Measurements from ENCODE around the gene SMG5.
"Not testable (repeated sequence)": the region's sequence is repeated elsewhere in the genome, so short reads cannot be mapped to it uniquely, and the experiment has no call there.

The SMG5 gene, protein sequence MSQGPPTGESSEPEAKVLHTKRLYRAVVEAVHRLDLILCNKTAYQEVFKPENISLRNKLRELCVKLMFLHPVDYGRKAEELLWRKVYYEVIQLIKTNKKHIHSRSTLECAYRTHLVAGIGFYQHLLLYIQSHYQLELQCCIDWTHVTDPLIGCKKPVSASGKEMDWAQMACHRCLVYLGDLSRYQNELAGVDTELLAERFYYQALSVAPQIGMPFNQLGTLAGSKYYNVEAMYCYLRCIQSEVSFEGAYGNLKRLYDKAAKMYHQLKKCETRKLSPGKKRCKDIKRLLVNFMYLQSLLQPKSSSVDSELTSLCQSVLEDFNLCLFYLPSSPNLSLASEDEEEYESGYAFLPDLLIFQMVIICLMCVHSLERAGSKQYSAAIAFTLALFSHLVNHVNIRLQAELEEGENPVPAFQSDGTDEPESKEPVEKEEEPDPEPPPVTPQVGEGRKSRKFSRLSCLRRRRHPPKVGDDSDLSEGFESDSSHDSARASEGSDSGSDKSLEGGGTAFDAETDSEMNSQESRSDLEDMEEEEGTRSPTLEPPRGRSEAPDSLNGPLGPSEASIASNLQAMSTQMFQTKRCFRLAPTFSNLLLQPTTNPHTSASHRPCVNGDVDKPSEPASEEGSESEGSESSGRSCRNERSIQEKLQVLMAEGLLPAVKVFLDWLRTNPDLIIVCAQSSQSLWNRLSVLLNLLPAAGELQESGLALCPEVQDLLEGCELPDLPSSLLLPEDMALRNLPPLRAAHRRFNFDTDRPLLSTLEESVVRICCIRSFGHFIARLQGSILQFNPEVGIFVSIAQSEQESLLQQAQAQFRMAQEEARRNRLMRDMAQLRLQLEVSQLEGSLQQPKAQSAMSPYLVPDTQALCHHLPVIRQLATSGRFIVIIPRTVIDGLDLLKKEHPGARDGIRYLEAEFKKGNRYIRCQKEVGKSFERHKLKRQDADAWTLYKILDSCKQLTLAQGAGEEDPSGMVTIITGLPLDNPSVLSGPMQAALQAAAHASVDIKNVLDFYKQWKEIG

DNA sequence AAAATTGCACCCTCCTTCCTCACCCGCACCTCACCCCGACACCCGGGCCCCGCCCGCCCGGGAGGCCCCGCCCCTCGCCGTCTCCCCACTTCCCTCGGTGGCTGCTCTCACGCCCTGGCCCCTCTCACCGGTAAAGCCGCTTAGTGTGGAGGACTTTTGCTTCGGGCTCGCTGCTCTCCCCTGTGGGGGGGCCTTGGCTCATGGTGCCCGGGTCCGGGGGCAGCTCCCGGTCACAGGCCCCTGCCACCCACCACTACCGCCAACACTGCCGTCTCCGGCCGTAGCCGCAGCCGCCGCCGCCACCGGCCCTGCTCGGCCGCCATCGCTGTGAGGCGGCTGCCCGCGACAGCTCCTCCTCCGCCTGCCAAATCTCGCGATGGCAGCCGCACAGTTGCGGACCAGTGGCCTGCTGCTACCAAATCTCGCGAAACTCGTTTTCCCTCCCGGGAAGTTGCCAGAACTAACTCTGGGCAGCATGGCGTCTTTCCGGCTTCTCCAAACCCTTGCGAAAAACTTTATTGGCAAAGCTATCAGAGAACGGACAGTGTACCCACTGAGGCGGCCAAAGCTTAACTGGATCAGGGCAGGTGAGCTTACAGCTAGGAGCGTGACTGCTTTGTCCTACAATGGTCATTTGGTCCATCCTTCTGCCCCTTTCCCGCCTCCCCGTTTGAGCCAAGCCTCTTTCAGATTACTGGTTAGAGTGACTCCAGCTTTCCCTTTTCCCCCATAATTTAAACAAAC, at the start of gene SMG5:
Gene SMG5, minus strand, starts transcription at position 347 of the 744 bp plus-strand sequence. Its CDS starts 145 bp downstream, at position 202.
- DNase-seq (ENCODE audit: low spot score): peak; percentile 96

DNA sequence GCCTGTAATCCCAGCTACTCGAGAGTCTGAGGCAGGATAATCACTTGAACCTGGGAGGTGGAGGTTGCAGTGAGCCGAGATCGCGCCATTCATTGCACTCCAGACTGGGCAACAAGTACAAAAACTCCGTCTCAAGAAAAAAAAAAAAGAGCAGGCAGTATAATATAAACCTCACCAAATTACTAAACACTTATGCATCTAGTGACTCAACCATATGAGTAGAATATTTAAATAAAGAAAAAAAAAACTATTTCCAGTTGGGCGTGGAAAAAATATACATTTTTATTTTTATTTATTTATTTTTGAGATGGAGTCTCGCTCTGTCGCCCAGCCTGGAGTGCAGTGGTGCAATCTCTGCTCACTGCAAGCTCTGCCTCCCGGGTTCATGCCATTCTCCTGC, 40.6 kb upstream of the SMG5 start:
- DNase-seq (ENCODE audit: low spot score): not testable (repeated sequence)

GRCh38 chr1:156320560-156320959, 37.9 kb upstream of the SMG5 start:
- no peak for DNase-seq (ENCODE audit: low spot score)

DNA sequence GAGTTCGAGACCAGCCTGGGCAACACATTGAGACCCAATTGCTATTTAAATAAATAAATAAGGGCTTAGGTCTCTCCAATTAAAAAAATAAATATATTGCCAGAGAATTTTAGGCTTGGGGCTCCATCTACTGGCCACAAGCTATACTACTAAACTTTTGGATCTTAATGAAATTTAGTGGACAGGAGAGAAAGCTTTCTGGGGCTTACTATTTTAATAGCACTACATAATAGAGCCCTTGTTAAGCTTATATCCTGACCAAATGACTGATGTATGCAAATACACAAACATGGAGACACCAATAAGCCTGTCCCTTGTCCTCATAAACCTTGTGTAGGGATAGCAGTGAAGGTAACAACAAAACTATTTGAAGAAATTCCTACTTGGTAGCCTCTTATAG, 37.0 kb upstream of the SMG5 start:
- DNase-seq (ENCODE audit: low spot score): peak; percentile 34

- no peak for DNase-seq (ENCODE audit: low spot score)
These were observed 34.3 kb upstream of the SMG5 start for GRCh38 chr1:156316909-156317308.

DNA sequence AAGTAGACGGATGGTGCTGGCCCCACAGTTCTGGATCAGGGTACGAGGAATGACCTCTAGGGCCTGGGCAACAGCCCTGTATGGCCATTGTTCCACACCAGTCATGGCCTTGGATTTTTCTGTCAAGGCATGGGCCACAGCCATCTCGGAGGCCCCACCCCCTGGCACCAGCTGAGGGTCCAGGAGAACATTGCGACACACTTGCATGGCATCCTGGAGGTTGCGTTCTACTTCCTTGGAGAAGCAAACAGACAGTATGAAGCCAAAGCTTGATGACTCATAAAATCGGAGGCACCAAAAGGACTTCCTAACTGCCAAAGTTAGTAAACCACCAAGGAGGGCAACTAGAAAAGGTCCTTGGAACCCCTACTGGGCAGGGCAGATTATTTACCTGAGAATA, 28.3 kb upstream of the SMG5 start:
- DNase-seq (ENCODE audit: low spot score): peak; percentile 33

GRCh38 chr1:156308078-156308477, 25.5 kb upstream of the SMG5 start:
- DNase-seq (ENCODE audit: low spot score): peak; percentile 39

GRCh38 chr1:156305215-156305614, 22.6 kb upstream of the SMG5 start:
- DNase-seq (ENCODE audit: low spot score): no peak

DNA sequence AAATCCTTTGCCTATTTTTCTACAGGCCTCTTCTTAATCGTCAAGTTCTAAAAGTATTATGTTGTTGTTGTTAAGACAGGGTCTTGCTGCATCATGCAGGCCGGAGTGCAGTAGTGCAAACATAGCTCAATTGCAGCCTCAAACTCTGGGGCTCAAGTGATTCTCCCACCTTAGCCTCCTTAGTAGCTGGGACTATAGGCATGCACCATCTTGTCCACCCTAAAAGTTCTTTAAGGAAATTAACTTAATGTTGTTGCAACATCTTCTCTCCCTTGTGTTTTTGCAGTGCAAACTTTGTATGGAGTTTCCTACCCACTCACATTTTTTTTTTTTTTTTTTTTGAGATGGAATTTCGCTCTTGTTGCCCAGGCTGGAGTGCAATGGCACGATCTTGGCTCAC, 20.6 kb upstream of the SMG5 start:
- no peak for DNase-seq (ENCODE audit: low spot score)

DNA sequence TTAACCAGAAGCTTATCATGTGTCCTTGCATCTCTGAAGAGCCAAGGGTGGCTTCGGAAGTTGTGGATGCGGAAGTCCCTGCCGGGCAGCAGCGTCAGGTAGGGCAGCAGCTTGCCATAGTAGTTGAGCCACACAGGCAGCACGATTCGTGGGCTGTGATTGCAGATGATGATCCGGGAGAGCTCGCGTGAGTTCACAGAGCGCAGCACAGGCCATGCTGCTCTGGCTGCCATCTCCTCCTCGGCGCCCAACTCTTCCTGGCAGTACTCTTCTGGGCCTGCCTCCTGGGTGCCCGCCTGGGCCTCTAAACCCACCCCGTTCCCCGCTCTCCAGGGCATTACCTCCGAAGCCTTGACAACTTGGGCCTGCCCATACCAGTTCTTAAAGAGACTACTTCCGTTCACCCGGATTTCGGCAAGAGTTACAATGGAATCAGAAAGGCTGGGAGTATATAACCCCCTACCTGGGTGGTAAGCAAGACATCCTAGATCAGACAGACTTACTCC, 16.3 kb upstream of the SMG5 start, which contains the start of gene VHLL:
Gene VHLL, minus strand, starts transcription at position 456 of the 506 bp plus-strand sequence. Its CDS starts 118 bp downstream, at position 338.
- DNase-seq (ENCODE audit: low spot score): no peak

GRCh38 chr1:156295391-156295947, 12.8 kb upstream of the SMG5 start, which contains the start of gene GLMP:
TSS of gene GLMP (minus strand) at chr1:156295679. CDS start at chr1:156295645, 34 bp downstream.
- peak; percentile 81 for DNase-seq (ENCODE audit: low spot score)

- no peak for DNase-seq (ENCODE audit: low spot score)
These were observed 11.3 kb upstream of the SMG5 start for GRCh38 chr1:156293895-156294294.

- no peak for DNase-seq (ENCODE audit: low spot score)
These were observed 10.4 kb upstream of the SMG5 start for GRCh38 chr1:156293098-156293434.

GRCh38 chr1:156291226-156292061, 8.8 kb upstream of the SMG5 start:
- DNase-seq (ENCODE audit: low spot score): peak; percentile 98

DNA sequence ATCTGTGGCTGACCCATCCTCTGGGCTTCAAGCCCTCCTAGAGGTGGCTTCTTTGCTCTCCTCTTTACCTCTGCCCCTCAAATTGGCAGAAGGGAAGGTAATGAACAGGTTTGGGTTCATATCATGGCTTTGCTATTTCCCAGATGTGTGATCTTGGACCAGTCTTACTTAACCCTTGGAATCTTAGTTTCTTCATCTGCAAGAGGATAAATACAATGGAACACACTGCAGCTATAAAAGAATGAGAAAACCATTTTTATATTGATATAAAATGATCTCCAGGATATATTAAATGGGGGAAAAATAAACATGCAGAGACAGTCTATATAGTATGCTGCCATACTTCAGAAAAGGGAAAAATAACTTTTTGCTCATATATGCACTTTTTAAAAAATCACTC, 7.2 kb upstream of the SMG5 start:
- DNase-seq (ENCODE audit: low spot score): no peak

DNA sequence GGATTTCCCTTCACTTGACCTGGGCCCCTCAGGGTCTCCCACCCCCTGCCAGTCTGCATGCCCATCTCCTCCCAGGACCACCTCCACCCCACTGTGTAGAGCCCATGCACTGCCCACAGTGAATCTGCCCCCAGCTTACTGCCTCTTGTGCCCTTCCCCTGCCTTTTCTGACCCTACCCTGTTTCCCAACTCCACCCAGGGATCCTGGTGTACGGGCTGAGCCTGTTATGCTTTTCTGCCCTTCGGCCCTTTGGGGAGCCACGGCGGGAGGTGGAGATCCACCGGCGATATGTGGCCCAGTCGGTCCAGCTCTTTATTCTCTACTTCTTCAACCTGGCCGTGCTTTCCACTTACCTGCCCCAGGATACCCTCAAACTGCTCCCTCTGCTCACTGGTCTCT, 3.4 kb upstream of the SMG5 start:
- DNase-seq (ENCODE audit: low spot score): no peak

DNA sequence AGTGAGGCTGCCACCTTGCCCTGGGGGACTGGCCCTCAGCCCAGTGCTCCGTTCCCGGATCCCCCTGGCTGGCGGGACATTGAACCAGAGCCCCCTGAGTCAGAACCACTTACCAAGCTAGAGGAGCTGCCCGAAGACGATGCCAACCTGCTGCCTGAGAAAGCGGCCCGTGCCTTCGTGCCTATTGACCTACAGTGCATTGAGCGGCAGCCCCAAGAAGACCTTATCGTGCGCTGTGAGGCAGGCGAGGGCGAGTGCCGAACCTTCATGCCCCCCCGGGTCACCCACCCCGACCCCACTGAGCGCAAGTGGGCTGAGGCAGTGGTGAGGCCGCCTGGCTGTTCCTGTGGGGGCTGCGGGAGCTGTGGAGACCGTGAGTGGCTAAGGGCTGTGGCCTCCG, 2.8 kb upstream of the SMG5 start:
- no peak for DNase-seq (ENCODE audit: low spot score)

GRCh38 chr1:156284757-156285156, 2.1 kb upstream of the SMG5 start:
- no peak for DNase-seq (ENCODE audit: low spot score)

GRCh38 chr1:156284112-156284511, 1.5 kb upstream of the SMG5 start, which contains the start of gene TMEM79:
TSS of gene TMEM79 (plus strand) at chr1:156284325. CDS start at chr1:156285227, 902 bp downstream.
- no peak for DNase-seq (ENCODE audit: low spot score)

- no peak for DNase-seq (ENCODE audit: low spot score)
These were observed 896 bp upstream of the SMG5 start for GRCh38 chr1:156283521-156283920.

Measured in AG20443 (cell line).